ENCODE measurements around the gene POU6F2. TPM values are rescaled to one million over a fixed set of nuclear protein-coding genes. Genes with fewer than 3 reads are reported as not detected.

POU6F2 gene
- total RNA-seq, 2 experiments from 2014 or later, result 0.32 TPM; not detected in 1

DNA sequence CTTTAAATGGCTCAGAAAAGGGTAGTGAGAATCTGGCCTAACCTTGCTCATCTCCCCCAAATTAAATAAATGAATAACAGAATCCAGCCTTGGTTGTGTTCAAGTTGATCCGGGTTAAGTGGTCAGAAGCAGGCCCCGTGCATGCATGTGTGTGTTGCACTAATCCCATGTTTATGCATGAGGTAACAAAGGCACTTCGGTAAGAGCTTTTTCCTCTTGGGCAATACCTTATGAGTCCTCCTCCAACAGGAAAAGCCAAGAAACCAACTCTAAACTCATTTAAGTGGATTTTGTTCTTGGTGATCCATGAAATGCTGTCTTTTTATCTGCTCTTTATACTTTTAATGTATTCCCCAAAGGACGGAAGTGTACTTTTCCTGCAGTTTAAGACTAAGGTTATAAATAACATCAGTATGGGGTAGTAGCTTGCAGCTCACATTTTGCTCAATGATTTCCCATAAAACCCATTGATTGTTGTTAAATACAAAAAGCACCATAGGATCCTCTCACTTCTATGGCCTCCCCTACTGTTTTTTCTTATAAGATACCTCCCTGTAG is 483.6 kb downstream of the POU6F2 start:
- no peak overlapping the region for H3K4me3 Mint-ChIP-seq
- no peak overlapping the region for H3K27ac Mint-ChIP-seq
- peaks cover 5% of the 10 kb centered on the region for H3K4me1 Mint-ChIP-seq
- peaks cover 47% of the 10 kb centered on the region for H3K27me3 Mint-ChIP-seq
- CTCF ChIA-PET, result no interaction called here
- no peaks in the 10 kb centered on the region for H3K36me3 Mint-ChIP-seq
- no peak for DNase-seq
- no peak for ATAC-seq
- H3K9me3 Mint-ChIP-seq (ENCODE audit: low read depth), result no peaks in the 10 kb centered on the region

DNA sequence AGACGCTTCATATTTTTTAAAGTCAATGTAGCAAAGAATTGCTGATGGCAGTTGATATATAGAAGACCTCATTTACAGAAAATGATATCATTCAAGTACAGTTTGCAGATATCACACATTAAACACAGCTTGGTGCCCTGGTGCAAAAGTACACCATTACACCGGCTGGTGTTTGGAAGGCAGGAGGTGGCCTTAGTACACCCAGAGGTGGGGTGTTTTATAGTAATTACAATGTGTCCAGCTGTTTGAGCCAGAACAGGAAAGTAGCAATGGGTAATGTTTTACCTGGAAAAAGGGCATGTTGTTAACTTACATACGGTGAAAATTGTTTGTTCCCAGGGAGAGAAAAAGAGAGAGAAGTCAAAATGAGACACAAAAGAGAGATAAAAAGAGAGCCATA is 485.5 kb downstream of the POU6F2 start:
- Mint-ChIP-seq H3K9me3 (ENCODE audit: low read depth) (no peaks in the 10 kb centered on the region), H3K27ac (no peak overlapping the region), H3K36me3 (no peaks in the 10 kb centered on the region), H3K4me3 (no peak overlapping the region), H3K4me1 (peaks cover 5% of the 10 kb centered on the region), H3K27me3 (peaks cover 47% of the 10 kb centered on the region)
- ATAC-seq (no peak), DNase-seq (no peak)
- CTCF ChIA-PET, result interaction anchor here (0.8 to 1.6 kb wide), 3 partner anchors 8 to 531 kb away, joined by 3 to 9 read pairs (median 4); no protein-coding TSS in a partner anchor

DNA sequence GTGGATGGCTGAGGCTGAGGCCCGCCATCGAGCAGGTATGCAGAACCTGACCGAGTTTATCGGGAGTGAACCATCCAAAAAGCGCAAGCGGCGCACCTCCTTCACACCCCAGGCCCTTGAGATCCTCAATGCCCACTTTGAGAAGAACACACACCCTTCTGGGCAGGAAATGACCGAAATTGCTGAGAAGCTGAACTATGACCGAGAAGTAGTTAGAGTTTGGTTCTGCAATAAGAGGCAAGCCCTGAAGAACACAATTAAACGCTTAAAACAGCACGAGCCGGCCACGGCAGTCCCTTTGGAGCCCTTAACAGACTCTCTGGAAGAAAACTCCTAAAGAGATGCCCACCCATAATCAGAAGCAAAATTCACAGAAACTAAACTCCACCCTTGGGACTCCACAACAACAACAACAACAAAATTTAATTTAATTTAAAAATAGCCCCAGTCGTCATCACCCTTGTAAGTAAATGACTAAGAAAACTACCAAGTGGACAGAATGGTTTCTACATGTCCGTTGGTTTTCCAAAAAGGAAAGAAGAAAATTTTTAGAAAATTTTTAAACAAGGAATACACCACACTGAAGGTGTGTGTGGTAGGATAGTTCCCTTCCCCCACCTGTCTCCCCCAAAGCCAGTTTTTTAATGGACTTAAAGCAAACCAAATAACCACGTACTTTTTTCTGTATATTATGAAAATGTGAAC is 486.8 kb downstream of the POU6F2 start:
- ATAC-seq (no peak), DNase-seq (no peak)
- CTCF ChIA-PET, result interaction anchor here (1.0 kb wide), 1 partner anchor 668 kb away, joined by 4 read pairs; no protein-coding TSS in a partner anchor
- no peak overlapping the region for H3K4me3 Mint-ChIP-seq
- H3K36me3 Mint-ChIP-seq, result no peaks in the 10 kb centered on the region
- peaks cover 52% of the 10 kb centered on the region for H3K27me3 Mint-ChIP-seq
- peaks cover 5% of the 10 kb centered on the region for H3K4me1 Mint-ChIP-seq
- H3K9me3 Mint-ChIP-seq (ENCODE audit: low read depth), result no peaks in the 10 kb centered on the region
- H3K27ac Mint-ChIP-seq, result no peak overlapping the region

DNA sequence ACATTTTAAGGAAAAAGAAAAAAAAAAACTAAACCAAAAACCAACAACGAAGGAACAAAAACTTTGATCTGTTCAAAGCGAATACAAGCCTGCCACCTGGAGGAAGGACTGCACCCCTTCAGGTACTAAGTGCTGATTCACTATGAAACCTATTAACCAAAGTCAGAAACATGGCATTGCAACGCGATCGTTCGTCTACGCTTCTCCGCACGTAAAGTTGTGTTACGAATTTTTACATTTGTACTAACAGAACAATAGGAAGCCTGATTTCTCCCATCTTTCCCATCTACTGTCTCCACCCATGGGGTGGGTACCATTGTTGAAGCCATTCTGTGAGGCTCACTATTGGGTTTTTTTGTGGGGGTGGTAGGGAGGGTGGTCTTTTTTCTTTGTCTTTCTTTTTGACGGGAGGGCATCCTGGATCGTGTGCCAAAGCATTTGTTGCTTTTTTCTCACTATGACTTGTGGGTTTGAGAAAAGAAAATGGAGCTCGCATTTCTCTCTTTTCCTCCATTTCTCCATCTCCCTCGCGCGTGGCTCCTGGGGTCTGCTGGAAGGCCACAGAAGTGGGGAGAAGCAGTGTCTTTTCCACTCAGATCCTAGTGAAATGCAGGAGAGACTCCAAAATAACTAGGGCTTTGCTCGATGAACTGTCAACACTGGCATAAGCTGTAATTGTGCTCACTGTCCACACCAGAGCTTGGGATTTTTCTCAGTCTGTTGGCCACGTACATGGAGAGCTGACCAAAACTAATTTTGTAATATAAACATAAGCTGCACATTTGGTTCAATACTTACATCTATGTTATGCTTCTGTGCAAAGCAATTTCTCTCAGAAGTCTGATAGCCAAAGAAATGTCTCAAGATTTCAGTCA is 487.6 kb downstream of the POU6F2 start:
- Mint-ChIP-seq H3K27me3 (peaks cover 49% of the 10 kb centered on the region), H3K4me3 (no peak overlapping the region), H3K9me3 (ENCODE audit: low read depth) (no peaks in the 10 kb centered on the region), H3K36me3 (no peaks in the 10 kb centered on the region), H3K27ac (no peak overlapping the region), H3K4me1 (peaks cover 5% of the 10 kb centered on the region)
- peak; percentile 89 for ATAC-seq
- peak; percentile 52 for DNase-seq
- CTCF ChIA-PET, result interaction anchor here (1.0 to 1.7 kb wide), 3 partner anchors 11 to 669 kb away, joined by 3 to 6 read pairs (median 4); no protein-coding TSS in a partner anchor

DNA sequence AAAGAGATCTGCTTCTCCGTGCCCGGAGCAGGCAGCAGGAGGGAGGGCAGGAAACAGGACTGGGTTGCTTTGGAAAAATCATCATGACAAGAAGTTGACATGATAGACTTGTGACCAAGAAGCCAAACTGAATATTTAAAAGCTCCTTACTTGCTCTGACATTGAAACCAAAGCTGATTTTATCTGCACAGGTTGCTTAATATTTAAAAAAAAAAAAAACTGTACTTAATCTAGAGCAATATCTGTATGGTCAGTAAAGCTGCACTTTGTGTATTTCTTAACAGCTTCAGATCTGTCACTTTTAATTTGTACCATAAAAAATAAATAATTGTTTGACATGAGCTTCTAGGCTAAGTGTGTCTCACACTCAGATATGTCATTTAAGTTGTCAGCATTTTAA is 490.6 kb downstream of the POU6F2 start:
- no peaks in the 10 kb centered on the region for H3K36me3 Mint-ChIP-seq
- H3K9me3 Mint-ChIP-seq (ENCODE audit: low read depth), result no peaks in the 10 kb centered on the region
- H3K27ac Mint-ChIP-seq, result no peak overlapping the region
- CTCF ChIA-PET, result interaction anchor here (2.4 kb wide), 1 partner anchor 14 kb away, joined by 9 read pairs; no protein-coding TSS in a partner anchor
- peaks cover 7% of the 10 kb centered on the region for H3K4me1 Mint-ChIP-seq
- peaks cover 45% of the 10 kb centered on the region for H3K27me3 Mint-ChIP-seq
- DNase-seq, result no peak
- H3K4me3 Mint-ChIP-seq, result no peak overlapping the region
- ATAC-seq, result no peak

DNA sequence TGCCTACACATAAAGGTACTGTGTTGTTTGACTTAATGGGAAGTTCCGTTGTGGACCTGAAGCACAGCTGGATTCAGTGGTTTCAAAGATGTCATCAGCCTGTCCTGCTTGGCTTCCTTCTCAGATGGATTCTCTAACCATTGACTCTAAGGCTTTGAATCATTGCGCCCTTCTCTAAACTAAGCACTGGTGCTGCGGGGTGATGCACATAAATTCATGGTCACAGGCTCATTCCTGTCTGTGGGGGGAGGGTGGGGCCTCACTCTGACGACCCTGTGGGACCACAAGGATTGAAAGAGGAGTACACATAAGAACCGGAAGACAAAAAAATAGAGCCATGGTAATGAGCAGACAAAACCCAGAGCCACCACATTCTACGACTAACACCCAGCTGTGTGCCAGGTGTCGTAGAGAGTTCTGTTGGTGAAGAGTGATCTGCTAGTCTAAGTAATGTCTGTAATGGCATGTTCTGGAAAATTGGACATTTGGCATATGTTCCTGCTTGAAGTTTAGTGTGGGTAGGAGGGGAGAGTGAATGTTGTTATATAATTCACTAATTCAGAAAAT is 491.2 kb downstream of the POU6F2 start:
- H3K4me3 Mint-ChIP-seq, result no peak overlapping the region
- no peaks in the 10 kb centered on the region for H3K36me3 Mint-ChIP-seq
- CTCF ChIA-PET, result interaction anchor here (2.4 kb wide), 1 partner anchor 15 kb away, joined by 9 read pairs; no protein-coding TSS in a partner anchor
- H3K4me1 Mint-ChIP-seq, result peaks cover 7% of the 10 kb centered on the region
- H3K27me3 Mint-ChIP-seq, result peaks cover 43% of the 10 kb centered on the region
- H3K27ac Mint-ChIP-seq, result no peak overlapping the region
- DNase-seq, result no peak
- no peak for ATAC-seq
- H3K9me3 Mint-ChIP-seq (ENCODE audit: low read depth), result no peaks in the 10 kb centered on the region

DNA sequence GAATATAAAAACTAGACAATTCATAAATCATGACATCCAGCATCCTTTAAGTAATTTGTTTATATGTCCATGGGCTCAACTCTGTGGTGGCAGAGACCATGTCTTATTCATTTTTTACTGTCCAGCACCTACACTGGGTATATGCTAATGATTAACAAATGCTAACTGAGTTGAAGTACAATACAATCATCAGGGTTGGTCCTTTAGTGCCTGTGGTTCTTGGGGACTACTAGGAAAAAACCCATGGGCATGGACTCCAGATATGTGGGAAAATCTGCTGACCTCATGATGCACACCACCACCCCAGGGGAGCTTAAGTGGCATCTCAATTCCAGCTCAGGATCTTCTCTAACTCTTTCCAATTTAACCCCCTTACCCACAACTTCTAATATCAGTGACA is 503.2 kb downstream of the POU6F2 start:
- CTCF ChIA-PET, result no interaction called here

DNA sequence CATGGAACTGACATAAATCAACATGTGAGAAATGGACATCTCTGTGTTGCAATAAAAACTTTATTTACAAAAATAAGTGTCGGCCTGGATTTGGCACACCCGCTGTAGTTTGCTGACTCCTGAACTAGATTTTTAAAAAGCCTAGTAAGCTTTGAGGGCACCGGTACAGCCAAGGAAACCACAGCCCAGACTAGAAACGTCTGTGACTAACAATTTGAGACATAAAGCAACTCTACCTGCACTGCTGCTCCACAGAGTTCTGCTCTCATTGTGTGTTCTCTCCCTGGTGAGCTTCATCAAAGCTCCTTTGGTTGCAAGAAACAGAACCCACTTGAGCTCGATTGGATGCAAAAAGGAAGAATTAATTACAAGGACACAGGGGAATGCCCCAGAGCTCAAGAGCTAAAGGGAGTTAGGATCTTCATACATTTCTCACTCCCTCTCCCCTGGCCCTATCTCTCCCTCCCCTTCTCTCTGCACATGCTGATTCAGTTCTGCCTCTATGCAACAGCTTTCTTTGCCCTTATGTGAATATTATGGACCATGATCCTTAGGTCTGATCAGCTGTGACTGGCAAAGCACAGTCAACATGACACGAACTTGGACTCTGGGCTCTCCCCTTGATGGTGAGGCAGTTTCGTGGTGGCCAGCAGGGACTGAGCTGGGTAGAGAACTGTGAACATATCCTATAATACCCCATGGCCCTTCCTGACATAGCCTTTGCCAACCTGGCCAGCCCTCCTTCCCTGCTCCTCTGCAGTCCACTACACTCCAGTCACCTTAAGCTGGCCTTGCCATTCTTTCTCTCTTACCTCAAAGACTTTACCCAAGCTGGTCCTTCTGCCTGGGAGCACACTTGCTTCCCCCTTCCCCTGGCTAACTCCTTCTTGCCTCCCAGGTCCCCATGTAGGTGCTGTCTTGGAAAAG is 511.0 kb downstream of the POU6F2 start:
- Mint-ChIP-seq H3K4me3 (no peak overlapping the region), H3K4me1 (no peaks in the 10 kb centered on the region), H3K27ac (no peak overlapping the region), H3K27me3 (peaks cover 42% of the 10 kb centered on the region), H3K9me3 (ENCODE audit: low read depth) (no peaks in the 10 kb centered on the region), H3K36me3 (no peaks in the 10 kb centered on the region)
- CTCF ChIA-PET, result no interaction called here
- no peak for DNase-seq
- no peak for ATAC-seq

More for the DNA sequence above, 503.2 kb downstream of the POU6F2 start:
- Mint-ChIP-seq H3K27ac (no peak overlapping the region), H3K36me3 (no peaks in the 10 kb centered on the region), H3K27me3 (peaks cover 28% of the 10 kb centered on the region), H3K4me1 (no peaks in the 10 kb centered on the region), H3K4me3 (no peak overlapping the region), H3K9me3 (ENCODE audit: low read depth) (no peaks in the 10 kb centered on the region)
- no peak for ATAC-seq
- DNase-seq, result no peak

DNA sequence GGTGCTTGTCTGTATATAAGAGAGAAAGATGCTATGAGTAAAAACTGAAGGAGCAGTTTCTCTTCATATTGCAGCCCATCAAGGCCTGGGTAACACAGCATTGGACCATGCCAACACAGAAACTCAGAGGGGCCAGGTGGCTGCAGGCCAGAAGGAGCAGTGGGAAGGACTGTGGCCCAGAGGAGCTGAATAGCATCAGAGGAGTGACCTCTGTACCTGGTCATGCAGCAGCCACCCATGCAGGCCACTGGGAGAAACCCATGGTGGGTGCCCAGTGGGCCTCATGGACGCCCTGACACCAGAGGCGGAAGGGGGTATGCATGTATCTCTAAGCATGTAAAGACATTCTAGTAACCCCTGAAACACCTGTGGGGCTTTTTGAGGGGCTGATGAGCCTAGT is 512.6 kb downstream of the POU6F2 start:
- H3K4me1 Mint-ChIP-seq, result no peaks in the 10 kb centered on the region

DNA sequence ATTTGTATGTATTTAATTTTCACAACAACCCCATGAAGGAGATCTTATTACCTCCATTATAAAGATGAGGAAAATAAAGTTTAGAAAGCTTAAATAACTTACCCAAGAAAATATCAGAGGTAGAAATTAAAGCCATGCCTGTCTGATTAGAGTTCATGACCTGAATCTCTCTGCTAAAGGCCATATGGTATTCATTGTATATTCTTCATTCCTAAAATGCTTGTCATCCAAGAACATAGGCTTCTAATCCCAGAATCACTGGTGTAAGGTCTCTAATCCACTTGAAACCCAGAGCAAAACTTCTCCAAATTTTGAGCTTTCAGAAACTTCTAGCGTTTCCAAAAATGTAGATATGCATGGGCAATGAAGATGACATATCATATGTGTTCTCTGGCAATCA is 516.2 kb downstream of the POU6F2 start:
- Mint-ChIP-seq H3K4me3 (no peak overlapping the region), H3K36me3 (no peaks in the 10 kb centered on the region), H3K4me1 (no peaks in the 10 kb centered on the region), H3K9me3 (ENCODE audit: low read depth) (no peaks in the 10 kb centered on the region), H3K27me3 (peaks cover 33% of the 10 kb centered on the region), H3K27ac (no peak overlapping the region)
- ATAC-seq (no peak), DNase-seq (no peak)
- CTCF ChIA-PET, result no interaction called here

More for the DNA sequence above, 512.6 kb downstream of the POU6F2 start:
- Mint-ChIP-seq H3K4me3 (no peak overlapping the region), H3K27me3 (peaks cover 43% of the 10 kb centered on the region), H3K27ac (no peak overlapping the region), H3K9me3 (ENCODE audit: low read depth) (no peaks in the 10 kb centered on the region), H3K36me3 (no peaks in the 10 kb centered on the region)
- ATAC-seq, result no peak
- CTCF ChIA-PET, result no interaction called here
- DNase-seq, result no peak

DNA sequence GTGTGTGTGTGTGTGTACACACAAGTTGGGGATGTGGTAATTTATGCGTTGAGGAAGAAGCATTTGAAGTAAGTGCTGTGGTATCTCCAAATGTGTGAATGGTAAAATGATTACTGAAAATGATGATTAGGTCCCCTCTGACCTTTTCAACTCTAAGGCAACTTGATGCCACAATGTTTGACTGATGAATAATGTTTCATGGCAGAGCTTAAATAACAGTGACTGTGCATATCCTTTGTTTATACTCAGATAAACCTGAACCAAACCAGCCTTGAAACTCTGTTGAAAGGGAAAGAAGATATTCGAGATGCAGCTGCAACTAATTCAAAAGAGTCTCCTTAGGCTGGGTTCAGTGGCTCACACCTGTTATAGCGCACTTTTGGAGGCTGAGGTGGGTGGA is 523.6 kb downstream of the POU6F2 start:
- H3K36me3 Mint-ChIP-seq, result no peaks in the 10 kb centered on the region
- H3K4me1 Mint-ChIP-seq, result no peaks in the 10 kb centered on the region
- H3K4me3 Mint-ChIP-seq, result no peak overlapping the region
- CTCF ChIA-PET, result no interaction called here
- ATAC-seq (no peak), DNase-seq (no peak)
- peaks cover 26% of the 10 kb centered on the region for H3K27me3 Mint-ChIP-seq
- H3K27ac Mint-ChIP-seq, result no peak overlapping the region
- H3K9me3 Mint-ChIP-seq (ENCODE audit: low read depth), result no peaks in the 10 kb centered on the region

DNA sequence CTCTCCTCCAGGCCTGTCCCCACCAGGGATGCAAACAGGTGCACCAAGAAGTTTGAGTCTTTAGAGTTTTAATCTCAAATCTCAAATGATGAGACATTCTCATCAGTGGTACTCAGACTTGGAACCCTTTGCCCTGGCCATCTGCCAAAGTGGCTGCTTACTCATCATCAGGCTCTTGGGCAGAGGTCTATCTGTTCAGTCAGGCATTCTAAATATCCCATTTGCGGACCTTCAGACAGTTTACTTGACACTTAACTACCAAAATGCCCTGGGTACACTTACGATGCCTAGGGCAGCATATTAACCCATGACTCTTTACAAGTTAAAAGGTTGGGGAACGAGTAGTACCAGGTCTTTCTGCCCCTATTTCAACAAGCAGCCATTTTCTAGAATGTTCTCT is 527.3 kb downstream of the POU6F2 start:
- no peak overlapping the region for H3K27ac Mint-ChIP-seq
- ATAC-seq (no peak), DNase-seq (no peak)
- H3K9me3 Mint-ChIP-seq (ENCODE audit: low read depth), result no peaks in the 10 kb centered on the region
- peaks cover 18% of the 10 kb centered on the region for H3K27me3 Mint-ChIP-seq
- no peaks in the 10 kb centered on the region for H3K36me3 Mint-ChIP-seq
- CTCF ChIA-PET, result no interaction called here
- no peak overlapping the region for H3K4me3 Mint-ChIP-seq
- peaks cover 19% of the 10 kb centered on the region for H3K4me1 Mint-ChIP-seq
